T47D (cell line): Measurements from ENCODE around the gene HMGCS2.

Experiments used
- DNase-seq, 2 experiments: peaks; one replicate each; pipeline versions ENCODE4 v3.0.0 to v3.0.0-alpha.2; 2011 to 2012; ENCODE audit warnings: low read depth in 1 of 2, low spot score in 1 of 2
- JUND ChIP-seq: IDR thresholded peaks from 2 replicates; pipeline ENCODE4 v1.6.1; 2012; ENCODE audit warnings: low read depth
- in situ Hi-C: cut with HindIII; loops from 2 replicates; pipeline ENCODE4 v1.10.0; 2016; ENCODE audit warnings: low sequenced_read_pairs, low pct_unique_long_range_greater_than_20kb

HMGCS2 gene

DNA sequence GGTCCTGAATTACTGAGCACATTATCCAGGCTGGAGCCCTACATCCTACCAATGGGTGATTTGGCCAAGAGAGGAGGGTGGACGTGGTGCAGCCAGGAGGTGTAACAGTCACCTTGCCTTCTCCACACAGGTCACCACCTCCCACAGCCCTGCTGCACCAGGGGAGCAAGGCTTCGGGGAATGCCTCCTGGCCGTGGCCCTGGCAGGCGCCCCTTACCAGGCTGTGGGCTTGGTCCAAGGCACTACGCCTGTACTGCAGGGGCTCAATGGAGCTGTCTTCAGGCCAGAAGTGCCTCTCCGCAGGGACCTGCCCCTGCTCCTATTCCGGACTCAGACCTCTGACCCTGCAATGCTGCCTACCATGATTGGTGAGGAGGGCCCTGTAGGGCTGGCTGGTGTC lies 26.0 kb downstream of the HMGCS2 start:
- TF ChIP-seq JUND: no peak
- DNase-seq: no peak
- in situ Hi-C loops: no loop called here

DNA sequence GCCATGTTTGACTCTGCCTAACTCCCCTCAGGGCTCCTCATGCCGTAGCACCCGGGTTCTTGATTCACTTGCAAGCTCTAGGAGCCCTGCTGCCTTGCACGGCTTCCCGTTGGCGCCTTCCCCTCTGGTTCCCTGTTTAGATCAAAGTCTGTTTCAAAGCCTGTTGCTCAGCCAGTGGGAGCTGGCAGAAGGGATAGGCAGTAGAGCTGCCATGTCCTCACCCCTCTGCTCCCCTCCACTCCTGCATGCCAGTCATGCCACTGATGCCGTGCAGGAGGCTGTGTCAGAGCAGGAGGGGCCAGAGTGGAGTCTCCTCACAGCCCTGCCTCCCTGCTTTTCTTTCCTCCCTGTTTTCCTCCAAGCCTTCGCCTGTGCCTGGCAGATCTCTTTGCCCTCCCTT lies 26.5 kb downstream of the HMGCS2 start:
- DNase-seq: no peak
- TF ChIP-seq JUND: no peak
- in situ Hi-C loops: no loop called here

DNA sequence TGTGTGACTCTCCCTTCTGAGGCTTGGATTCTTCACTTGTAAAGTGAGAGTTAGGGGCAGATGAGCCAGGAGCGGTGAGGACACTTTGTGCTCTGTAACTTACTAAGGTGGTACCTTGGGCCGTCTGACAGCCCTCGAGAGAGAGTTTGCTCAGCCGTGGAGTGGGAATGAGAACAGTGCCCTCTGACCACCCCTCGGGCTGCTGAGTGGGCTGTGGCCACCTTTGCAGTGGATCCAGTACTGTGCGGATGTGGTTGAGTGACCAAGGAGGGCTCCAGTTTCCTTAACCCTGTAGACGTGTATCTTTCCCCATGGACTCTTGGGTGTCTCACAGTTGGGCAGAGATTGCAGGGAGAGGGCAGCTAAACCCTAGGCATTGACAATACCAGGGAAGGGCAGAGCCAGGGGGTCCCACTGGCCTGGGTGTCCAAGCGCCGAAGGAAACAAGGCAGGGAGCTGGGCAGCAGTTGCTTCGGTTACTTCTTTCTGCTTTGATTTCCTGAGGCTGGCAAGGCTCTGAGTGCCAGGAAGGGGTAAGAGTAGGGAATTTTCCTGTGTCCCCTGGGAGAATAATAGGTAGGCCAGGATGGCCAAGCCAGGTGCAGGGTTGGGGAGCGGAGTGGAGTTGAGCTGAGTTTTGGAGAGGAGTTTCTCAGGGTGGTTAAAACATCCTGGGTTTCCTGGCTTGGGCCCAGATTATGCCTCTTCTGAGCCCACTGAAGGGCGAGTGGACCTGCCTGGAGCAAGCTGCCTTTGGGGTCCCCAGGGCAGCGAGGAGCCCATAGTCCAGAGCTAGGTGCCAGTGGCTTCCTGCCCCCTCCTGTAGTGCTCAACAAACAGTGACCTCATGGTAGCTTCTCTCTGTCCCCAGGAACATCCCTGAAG lies 27.6 kb downstream of the HMGCS2 start:
- in situ Hi-C loops: no loop called here
- DNase-seq: no peak
- TF ChIP-seq JUND: no peak

DNA sequence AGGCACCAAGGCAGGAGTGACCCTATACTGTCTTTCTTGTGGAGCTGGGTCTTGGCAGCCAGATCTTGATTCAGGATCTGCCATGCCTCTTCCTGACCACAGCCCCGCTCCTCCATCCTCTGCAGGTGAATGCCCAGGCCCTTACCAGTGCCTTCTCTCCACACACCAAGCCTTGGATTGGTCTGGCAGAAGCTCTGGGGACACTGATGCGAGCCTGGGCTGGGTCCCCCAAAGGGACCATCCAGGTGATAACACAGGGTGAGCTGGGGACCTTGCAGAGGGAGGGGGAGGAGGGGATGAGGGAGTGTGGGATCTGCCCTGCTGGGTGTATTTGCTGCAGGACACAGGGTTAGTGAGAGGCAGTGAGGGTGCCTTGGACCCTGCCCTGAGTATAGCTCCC lies 28.4 kb downstream of the HMGCS2 start:
- in situ Hi-C loops: no loop called here
- DNase-seq: no peak
- TF ChIP-seq JUND: no peak

DNA sequence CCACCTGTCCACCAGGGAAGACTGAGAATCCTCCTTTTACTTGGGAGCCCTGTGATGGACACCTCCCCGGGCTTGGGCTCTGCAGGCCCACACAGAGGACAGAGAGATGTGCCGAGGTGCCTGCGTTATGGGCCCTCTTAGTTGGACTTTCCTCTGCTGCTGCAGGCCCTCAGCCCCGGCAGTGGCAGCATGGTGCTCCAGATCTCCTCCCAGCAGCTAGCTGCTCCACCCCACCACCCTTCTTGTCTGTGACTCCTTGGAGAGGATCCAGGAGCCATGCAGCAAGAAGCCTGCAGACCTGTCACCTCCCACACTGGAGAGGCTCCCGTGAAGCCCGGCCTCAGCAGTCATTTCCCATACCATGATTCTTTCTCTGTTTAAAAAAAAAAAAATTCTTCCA lies 29.6 kb downstream of the HMGCS2 start:
- TF ChIP-seq JUND: no peak
- in situ Hi-C loops: no loop called here
- DNase-seq: no peak

DNA sequence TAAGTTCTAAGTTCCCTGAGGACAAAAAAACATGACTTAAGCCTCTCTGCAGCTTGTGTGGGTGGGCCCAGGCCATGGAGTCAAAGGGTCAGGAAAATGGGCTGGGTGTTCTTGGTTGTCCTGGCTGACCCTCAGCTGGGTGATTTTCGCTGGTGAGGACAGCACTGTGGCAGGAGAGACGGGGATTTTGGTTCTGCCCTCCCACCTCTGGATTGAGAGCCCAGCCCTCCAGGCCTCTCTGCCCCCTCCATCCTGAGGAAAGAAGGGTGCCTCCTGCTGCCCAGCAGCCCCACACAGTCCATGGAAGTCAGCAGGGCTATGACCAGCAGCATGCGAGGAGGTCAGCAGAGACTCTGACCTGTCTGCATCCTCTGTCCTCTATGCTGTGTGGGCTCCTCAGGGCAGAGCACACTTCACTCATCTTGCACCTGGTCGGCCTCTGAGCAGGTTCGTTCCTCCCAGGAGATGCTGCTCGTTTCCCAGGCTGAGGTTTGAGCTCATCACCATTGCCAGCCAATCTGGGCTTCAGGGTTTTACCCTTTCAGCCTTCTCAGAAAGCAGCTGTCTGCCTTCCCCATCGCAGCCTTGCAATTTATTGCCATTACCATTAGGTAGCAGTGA lies 30.5 kb downstream of the HMGCS2 start:
- no peak for TF ChIP-seq JUND
- in situ Hi-C loops: no loop called here
- no peak for DNase-seq

DNA sequence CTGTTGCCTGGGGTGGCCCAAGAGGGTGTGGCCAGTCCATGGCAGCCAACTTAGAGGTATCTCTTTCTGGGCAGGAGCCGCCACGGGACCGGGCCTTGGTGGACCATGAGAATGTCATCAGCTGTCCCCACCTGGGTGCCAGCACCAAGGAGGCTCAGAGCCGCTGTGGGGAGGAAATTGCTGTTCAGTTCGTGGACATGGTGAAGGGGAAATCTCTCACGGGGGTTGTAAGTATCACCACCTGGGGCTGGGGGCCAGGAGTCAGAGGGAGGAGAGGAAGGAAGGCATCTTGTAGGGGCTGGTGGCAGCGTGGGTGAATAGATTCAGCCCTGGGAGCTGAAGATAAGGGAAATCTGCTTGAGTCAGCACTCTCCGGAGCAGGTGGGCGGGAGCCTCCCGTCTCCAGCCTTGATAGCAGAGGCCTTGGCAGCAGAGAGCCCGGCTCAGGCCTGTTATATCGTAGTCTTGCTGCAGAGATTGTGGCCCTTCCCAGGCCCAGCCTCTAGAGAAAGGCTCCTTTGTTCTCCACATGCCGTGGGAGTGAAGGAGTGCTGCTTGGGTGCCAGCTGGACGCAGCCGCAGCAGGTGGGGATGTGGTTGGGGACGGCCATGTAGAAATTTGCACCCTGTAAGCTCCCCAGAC lies 31.5 kb downstream of the HMGCS2 start:
- no peak for DNase-seq
- TF ChIP-seq JUND: no peak
- in situ Hi-C loops: no loop called here

DNA sequence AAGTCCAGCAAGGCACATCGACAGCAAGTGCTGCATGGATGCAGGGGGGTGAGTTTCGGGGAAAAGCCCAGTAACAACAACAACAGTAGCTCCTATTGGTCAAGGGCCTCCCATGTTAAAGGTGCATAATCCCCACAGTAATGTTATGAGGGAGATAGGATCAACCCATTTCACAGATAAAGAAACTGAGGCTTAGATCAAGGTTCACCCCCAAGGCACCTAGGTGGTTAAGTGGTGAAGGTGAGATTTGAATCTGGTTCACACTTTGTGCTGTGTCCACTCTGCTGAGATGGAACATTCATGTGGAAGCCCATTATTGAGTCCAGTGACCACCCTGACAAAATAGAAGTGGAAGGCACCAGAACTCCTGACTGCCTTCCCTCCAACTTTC lies 32.1 kb downstream of the HMGCS2 start:
- TF ChIP-seq JUND: no peak
- in situ Hi-C loops: no loop called here
- DNase-seq: no peak

DNA sequence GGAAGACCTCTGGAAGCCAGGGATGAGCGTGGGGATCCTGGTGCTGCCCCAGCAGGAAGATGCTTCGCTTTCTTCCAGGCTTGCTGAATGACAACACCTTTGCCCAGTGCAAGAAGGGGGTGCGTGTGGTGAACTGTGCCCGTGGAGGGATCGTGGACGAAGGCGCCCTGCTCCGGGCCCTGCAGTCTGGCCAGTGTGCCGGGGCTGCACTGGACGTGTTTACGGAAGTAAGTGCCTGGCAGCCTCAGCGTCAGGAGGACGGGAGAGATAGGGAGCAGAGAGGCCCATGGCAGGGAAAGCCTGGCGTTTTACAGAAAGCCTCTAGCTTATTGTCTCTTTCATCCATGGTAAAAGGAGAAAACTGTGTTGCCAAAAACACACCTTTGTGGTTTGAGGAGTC lies 33.5 kb downstream of the HMGCS2 start:
- DNase-seq: no peak
- in situ Hi-C loops: no loop called here
- TF ChIP-seq JUND: no peak

DNA sequence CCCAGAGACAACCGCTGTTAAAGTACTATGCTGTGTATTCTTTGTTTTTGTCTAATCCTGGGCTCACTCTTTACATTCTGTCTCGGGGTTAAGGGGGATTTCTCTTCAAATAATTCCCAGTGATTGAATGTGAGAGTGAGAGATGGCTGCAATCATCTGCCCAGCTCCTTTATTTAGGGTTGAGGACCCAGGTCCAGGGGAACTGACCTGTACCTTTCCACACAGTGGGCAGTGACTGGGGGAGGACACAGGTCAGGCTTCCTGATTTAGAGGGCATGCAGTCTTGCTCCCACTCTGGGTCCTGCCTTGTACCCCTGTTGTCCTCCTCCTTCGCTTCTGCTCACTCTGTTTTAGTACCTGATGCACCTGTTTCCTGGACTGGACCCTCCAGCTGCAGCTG lies 35.0 kb downstream of the HMGCS2 start:
- no peak for TF ChIP-seq JUND
- no peak for DNase-seq
- in situ Hi-C loops: no loop called here

DNA sequence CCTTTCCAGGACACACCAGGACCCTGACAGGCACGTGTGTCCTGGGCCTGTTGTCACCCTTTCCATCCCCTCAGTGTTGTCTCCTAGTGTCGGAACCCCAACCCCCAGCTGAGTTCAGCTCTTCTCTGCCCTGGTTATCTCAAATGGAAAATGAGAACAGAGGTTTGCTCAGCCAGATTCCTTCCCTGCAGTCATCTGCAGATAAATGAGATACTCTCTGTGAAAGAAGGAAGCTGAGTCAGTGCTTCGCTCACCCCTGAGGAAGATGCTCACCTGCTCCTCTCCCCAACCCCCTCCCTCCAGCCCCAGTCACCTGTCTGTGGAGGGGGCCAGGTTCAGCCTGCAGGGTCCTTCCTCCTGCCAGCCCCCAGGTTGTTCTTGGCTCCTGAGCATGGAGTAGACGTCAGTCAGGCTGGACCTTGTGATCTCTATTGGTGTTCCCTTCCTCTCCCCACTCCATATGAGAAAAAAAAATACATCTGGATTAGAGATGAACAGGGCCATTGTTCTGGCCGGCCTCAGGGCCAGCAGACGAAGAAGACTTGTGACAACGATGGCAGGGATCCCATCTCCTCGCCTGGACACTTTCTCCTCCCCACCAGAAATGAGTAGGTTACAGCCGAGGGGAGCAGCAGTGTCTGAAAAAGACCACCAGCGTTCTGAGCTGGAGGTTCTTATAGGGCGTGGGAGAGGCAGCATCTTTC lies 36.1 kb downstream of the HMGCS2 start:
- DNase-seq: no peak
- in situ Hi-C loops: no loop called here
- TF ChIP-seq JUND: no peak

DNA sequence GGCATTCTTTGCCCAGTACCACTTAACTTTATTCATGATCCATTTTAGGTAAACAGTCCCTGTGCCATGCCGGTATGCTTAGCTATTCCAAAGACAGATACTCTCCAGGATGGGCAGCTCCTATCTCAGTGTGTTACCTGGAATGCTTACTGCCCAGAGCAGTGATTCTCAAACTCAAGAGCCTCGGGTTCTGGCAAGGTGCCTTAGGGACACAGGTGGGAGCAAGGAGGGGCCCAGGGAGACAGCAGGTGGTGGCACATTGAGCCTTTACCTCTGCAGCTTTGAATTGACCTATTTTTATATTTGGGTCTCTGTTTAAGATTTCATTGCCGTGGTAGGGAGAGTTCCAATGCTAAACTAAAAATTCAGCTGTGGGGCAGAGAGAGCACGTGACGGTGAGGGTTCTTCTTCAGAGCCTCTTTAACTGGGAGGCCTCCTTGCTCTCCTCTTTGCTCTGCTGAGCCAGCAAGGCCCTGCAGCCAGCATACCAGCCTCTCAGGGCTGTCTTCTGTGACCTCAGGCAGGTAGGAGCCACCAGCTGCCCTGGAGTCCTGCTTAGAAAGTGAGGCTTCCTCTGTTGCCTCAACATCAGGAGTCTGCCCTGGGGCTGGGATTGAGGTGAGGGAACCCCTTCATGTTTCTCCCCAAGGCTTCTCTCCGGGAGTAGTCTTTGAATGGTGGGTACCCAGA lies 36.8 kb downstream of the HMGCS2 start:
- in situ Hi-C loops: no loop called here
- no peak for DNase-seq
- no peak for TF ChIP-seq JUND

DNA sequence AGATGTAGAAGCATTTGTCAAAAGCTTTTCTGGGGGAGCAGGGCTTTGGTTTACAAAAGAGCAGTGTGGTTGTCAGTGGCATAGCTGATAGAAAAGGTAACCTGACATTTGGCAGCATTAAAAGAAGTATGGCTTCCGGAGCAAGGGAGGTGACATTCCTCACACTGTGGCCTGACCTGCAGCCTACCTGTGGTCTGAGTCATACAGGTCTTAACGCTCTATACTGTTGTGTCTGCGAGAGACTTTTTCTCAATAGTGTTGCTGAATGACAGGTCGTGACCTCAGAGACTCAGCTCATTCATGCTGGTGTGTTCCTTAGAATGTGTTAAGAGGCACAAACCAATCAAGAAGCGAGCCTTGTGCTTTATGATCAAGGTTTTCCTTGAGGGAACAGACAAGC lies 37.6 kb downstream of the HMGCS2 start:
- no peak for TF ChIP-seq JUND
- DNase-seq: no peak
- in situ Hi-C loops: no loop called here
